ENCODE measurements around the gene TMCO1.
A peak's percentile ranks its signal among the peaks of the same experiment; 100 is the strongest.

DNA sequence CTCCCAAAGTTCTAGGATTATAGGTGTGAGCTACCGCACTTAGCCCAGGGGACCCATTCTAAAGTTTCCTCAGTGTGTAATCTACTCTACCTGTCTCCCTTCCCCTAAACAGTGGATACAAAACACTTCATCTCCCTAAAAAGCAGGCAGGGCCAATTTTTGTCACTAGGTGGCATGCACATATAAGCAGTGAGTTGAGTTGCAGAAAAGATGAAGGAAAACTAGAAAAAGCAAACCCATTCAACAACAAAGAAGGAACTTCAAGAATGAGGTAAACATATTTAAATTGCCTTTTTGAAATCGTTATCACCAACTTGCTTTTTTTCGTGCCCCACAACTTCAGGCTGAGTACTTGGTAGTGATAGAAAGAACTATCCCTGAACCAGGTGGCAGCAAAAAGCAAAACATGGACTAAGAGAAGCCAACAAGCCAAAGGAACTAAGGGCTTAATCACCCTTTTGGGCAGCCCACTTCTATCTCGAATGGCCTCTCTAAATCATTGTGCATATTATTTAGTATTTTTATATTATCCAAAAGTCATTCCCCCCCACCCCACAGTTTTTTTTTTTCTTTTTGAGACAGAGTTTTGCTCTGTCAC is 50.7 kb downstream of the TMCO1 start:
- TF ChIP-seq, protein P1, sequence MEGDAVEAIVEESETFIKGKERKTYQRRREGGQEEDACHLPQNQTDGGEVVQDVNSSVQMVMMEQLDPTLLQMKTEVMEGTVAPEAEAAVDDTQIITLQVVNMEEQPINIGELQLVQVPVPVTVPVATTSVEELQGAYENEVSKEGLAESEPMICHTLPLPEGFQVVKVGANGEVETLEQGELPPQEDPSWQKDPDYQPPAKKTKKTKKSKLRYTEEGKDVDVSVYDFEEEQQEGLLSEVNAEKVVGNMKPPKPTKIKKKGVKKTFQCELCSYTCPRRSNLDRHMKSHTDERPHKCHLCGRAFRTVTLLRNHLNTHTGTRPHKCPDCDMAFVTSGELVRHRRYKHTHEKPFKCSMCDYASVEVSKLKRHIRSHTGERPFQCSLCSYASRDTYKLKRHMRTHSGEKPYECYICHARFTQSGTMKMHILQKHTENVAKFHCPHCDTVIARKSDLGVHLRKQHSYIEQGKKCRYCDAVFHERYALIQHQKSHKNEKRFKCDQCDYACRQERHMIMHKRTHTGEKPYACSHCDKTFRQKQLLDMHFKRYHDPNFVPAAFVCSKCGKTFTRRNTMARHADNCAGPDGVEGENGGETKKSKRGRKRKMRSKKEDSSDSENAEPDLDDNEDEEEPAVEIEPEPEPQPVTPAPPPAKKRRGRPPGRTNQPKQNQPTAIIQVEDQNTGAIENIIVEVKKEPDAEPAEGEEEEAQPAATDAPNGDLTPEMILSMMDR (conservative IDR thresholded peaks at IDR 0.05; ENCODE audit: low read length), result peak; percentile 91
- TF ChIP-seq EZH2phosphoT487 (IDR thresholded peaks at IDR 0.05; ENCODE audit: borderline replicate concordance), result no peak

Data from Loucy (cell line).